Measurements from ENCODE around the gene SLC22A2.

Gene SLC22A2

GRCh38 chr6:160203522-160203921 lies 55.1 kb downstream of the SLC22A2 start:
- no peak for DNase-seq

DNA sequence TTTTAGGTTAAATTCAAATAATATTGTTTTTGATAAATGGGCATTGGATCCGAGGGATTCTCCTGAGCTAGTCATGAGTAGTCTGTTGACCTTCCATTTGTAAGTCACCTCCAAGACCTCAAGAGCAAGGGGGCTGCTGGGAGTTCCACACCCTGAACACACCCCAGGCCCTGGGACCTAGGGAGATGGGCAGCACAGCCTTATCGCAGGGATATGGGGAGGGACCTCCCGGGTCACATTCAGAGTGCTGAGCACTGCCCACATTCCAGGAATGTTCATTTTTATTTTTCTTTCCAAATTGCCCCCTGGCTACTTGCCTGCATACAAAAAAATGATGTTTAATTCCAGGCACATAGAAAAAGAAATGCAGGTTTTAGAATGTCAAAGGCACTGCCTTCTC lies 55.5 kb downstream of the SLC22A2 start:
- no peak for DNase-seq

DNA sequence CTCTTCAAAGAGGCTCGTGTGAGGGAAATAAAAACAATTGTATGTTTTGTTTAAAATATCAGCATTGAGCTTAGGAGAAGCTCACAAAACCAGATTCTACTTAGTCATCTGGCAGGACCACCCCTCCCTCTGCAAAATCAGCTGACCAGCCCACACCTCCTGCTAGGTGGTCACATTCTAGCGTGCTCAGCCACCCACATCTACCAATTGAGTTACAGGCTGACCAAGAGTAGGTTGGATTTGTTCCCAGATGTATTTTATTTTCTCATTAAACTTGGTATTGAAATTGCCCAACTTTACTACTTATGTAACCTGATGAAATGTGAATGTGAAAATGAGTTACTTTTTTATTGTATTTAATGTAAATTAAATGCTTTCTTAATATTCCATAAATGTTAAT lies 56.2 kb downstream of the SLC22A2 start:
- DNase-seq = no peak

- DNase-seq = no peak
Observed at GRCh38 chr6:160201061-160201460, 57.6 kb downstream of the SLC22A2 start.

DNA sequence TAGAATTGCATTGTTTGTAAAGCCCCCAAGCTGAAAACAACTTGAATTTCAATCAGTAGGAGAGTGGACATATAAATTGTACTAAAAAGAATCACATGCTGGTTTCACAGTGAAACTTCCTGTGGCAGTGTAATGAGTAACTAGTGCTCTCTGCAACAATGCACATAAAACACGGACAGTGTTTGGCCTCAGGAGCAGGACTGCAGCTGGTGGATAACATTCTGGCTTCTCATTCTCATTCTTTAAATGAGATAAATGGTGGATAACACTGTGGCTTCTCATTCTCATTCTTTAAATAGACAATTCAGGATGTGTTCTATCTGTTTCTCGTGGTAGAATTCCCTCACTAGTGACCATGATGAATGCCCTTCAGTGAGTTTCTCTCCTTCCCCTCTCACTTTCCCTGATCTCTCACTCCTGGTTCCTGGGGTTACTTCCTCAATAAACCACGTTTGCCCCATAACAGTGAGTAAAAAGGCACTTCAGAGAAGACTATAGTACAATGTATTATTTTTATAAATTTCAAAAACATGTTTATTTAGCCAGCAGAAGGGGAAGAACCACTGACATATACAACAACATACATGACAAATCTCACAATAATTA lies 59.9 kb downstream of the SLC22A2 start:
- DNase-seq = no peak

DNA sequence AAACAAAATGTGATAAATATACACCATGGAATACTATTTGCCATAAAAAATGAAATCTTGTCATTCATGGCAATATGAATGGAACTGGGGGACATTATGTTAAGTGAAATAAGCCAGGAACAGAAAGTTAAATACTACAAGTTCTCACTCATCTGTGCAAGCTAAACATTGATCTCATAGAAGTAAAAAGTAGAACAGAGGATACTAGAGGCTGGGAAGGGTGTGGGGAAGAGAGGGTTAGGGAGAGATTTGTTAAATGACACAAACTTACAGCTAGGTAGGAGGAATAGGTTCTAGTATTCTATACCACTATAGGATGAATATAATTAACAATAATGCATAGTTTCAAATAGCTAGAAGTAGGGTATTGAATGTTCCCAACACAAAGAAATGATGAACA lies 61.0 kb downstream of the SLC22A2 start:
- no peak for DNase-seq

GRCh38 chr6:160194808-160195207 lies 63.8 kb downstream of the SLC22A2 start:
- no peak for DNase-seq

GRCh38 chr6:160192840-160193239 lies 65.8 kb downstream of the SLC22A2 start:
- no peak for DNase-seq

GRCh38 chr6:160190973-160191372 lies 67.6 kb downstream of the SLC22A2 start:
- DNase-seq = no peak

- DNase-seq = no peak
Observed at GRCh38 chr6:160190081-160190480, 68.5 kb downstream of the SLC22A2 start.

- no peak for DNase-seq
Observed at GRCh38 chr6:160188773-160189172, 69.8 kb downstream of the SLC22A2 start.

DNA sequence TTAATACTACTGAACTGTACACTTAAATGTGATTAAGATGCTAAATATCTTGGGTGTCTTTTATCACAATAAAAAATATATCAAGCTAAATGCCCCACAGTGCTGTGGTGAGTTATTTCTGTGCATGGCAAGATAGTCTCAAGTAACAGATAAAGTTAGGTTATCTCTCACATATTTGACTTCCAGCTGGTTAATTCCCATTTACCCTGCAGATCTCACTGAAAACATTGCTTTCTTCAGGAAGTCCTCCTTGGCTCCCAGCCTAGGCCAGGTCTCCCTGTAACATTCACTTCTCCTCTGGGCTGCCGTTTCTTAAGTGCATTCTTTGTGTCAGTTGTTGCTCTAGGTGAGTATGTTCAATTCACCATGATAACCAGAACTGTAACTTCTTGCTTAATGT lies 77.9 kb downstream of the SLC22A2 start:
- no peak for DNase-seq

- DNase-seq = no peak
Observed at GRCh38 chr6:160178271-160178670, 80.3 kb downstream of the SLC22A2 start.

DNA sequence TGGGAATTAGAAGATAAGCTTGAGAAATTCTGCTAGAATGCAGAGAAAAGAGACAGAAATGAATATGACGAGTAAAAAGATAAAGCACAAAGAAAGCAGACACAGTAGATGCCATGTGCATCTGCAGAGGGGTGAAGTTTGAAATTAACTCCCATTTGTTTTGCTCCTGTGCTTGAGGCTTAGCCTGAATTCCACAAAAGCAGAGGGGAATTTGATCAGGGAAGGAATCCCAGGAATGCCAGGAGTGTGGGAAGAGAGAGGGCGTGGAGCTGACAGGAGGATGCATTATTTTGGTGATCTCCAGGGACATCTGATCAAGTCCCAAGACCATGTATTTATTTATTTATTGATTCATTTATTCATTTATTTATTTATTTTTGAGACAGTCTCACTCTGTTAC lies 81.4 kb downstream of the SLC22A2 start:
- DNase-seq = no peak

- no peak for DNase-seq
Observed at GRCh38 chr6:160174681-160175080, 83.9 kb downstream of the SLC22A2 start.

DNA sequence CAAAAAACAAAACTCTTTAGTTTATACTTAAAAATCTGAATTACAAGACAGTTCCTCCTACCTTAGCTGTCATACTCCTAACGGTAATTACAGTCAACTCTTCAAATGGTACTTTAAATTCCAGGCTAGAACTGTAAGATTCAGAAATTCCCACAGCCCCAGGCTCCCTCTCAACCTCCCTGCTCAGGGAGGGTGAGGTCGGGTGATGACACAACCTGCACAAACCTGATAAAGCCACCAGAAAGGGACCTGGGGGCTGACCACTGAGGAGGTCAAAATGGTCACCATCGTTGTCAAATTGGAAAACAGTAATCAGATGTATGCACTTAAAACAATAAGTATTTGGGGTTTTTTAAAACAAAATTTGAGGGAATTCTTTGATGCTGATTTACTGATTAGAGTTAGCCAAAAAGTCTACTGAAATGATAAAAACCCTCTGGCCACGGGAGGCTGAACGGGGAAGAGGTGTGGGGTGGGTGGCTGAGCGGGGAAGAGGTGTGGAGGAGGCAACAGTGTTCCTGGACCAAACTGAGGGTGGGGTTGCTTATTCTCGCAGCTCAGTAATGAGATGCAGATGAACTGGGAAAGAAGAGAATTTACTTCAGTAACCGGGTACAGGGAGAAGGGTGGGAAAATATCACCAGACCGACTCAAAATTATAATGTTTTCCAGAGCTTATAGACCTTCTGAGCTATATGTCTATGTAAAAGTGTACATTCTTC lies 84.7 kb downstream of the SLC22A2 start:
- no peak for DNase-seq

GRCh38 chr6:160172704-160173103 lies 85.9 kb downstream of the SLC22A2 start:
- no peak for DNase-seq

DNA sequence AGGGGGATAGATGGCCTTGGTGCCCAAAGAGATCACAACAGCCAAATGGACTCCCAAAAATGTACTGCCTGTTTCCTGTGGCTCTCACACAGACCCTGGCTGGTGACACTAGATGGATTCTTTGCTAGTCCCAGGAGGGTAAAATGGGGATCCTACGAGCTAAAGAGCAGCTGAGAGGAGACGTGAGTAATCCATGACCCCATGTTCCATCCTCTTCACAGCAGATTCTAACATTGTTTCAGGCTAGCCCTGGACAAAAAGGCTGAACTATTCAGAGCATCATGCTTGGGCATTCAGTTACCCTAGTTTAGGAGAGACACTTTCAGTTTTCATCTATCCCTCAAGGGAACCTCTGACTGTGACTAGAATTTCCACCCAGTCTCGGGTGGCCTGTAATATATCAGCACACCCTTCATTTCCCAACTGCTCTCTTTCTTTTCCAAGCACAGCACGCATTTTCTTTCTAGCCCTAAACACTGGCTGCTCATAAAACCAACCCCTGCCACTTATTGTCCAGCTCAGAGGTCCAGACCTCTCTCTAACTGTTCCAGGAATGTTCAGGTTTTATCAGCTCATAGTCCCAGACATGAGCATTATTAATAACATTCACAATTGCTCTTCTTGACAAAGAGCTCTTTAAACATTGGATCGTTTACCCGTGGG lies 88.5 kb downstream of the SLC22A2 start:
- no peak for DNase-seq

DNA sequence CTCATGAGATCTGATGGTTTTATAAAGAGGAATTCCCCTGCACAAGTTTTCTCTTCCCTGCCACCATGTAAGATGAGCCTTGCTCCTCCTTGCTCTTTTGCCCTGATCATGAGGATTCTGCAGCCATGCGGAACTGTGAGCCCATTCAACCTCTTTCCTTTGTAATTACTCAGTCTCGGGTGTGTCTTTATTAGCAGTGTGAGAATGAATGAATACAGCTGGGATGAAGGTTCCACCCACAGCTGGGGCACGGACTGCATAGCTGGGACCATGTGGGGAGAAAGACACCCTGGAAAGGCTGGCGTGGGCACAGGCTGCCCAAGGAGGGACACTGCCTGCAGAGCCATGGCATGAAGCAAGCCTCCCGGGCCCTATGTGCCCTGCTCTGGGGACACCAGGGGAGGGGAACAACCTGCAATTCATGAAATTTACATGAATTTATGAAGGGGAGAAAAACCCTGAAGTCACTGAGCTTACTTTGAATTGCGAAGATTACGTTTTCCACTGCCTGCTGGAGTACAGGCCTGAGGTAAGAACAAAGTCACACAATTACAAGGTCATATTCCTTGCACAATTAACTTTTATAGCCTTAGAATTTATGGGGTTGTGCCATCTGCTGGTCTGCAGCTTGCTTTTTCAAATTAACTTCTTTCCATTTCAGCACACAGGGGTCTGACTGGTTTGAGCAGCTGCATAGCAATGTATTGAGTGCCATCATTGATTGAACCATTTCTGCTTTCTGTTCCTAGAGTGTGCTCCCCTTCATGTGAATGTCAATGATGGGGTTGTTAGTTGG lies 90.8 kb downstream of the SLC22A2 start:
- no peak for DNase-seq
